PC-9 (cell line): Measurements from ENCODE around the gene TEX29. TPM values are rescaled to one million over a fixed set of nuclear protein-coding genes. Genes with fewer than 3 reads are reported as not detected.

Experiments used
- BruUV-seq: library from RNA; stranded (reverse); fragments of 400-500 nt; replicated peaks from 2 replicates; lab custom pipeline; 2021; lab: Mats Ljungman, UMichigan
- CTCF ChIA-PET: fragments of 300-600 bp; sonication (Branson Sonifier 250); formaldehyde crosslinking; loops from one replicate; lab custom pipeline; 2022; ENCODE audit warnings: antibody characterized with exemption; lab: Charles Lee
- POLR2A ChIA-PET: fragments of 300-600 bp; sonication (Branson Sonifier 250); formaldehyde crosslinking; loops from one replicate; lab custom pipeline; 2022; ENCODE audit warnings: antibody characterized with exemption; ENCODE audit not compliant: unreplicated experiment; lab: Charles Lee
- DNase-seq, 2 experiments: peaks; one replicate each; pipeline versions ENCODE4 v3.0.0 to v3.0.0-alpha.2; 2015 to 2022; ENCODE audit warnings: mixed read lengths in 1 of 2
- H2AFZ ChIP-seq: fragments of 200-600 bp; sonication (generic); 2 replicates; pipeline ENCODE4 v1.8.1; 2017; ENCODE audit warnings: antibody characterized with exemption
- H3F3A ChIP-seq: fragments of 200-600 bp; sonication (generic); 2 replicates; pipeline ENCODE4 v1.8.1; 2017; ENCODE audit warnings: antibody characterized with exemption, mild to moderate bottlenecking, low read depth; ENCODE audit not compliant: insufficient read depth
- H3K27ac ChIP-seq: fragments of 200-600 bp; sonication (generic); 2 replicates; pipeline ENCODE4 v1.6.1; 2016; ENCODE audit warnings: mixed run types
- H3K27me3 ChIP-seq: fragments of 200-600 bp; sonication (generic); 2 replicates; pipeline ENCODE4 v1.6.1; 2016; ENCODE audit warnings: low read depth, mixed run types; ENCODE audit not compliant: insufficient read depth
- H3K36me3 ChIP-seq: fragments of 200-600 bp; sonication (generic); 2 replicates; pipeline ENCODE4 v1.6.1; 2016; ENCODE audit warnings: low read depth, mixed run types
- H3K4me1 ChIP-seq: fragments of 200-600 bp; sonication (generic); replicated peaks from 2 replicates; pipeline ENCODE4 v1.6.1; 2016; ENCODE audit warnings: mixed run types; ENCODE audit not compliant: insufficient read depth
- H3K4me2 ChIP-seq: fragments of 200-600 bp; sonication (generic); 2 replicates; pipeline ENCODE4 v1.6.1; 2017; ENCODE audit warnings: mixed run types
- H3K4me3 ChIP-seq: fragments of 200-600 bp; sonication (generic); 2 replicates; pipeline ENCODE4 v1.6.1; 2016; ENCODE audit warnings: mixed run types
- H3K79me2 ChIP-seq: fragments of 200-600 bp; sonication (generic); 2 replicates; pipeline ENCODE4 v1.6.1; 2017; ENCODE audit warnings: low read depth, mixed run types
- H3K9me2 ChIP-seq: fragments of 200-600 bp; sonication (generic); 2 replicates; pipeline ENCODE4 v1.8.1; 2017; ENCODE audit warnings: mild to moderate bottlenecking; ENCODE audit not compliant: insufficient read depth
- H3K9me3 ChIP-seq: fragments of 200-600 bp; sonication (generic); 2 replicates; pipeline ENCODE4 v1.8.1; 2016; ENCODE audit warnings: low read depth; ENCODE audit not compliant: insufficient read depth
- H4K20me1 ChIP-seq: fragments of 200-600 bp; sonication (generic); 2 replicates; pipeline ENCODE4 v1.8.1; 2017; ENCODE audit not compliant: insufficient read depth
- CTCF ChIP-seq: fragments of 200-600 bp; sonication (generic); conservative IDR thresholded peaks from 2 replicates; pipeline ENCODE4 v1.6.1; 2017; ENCODE audit warnings: mixed run types, antibody characterized with exemption, mild to moderate bottlenecking, moderate library complexity
- EZH2 ChIP-seq: fragments of 200-600 bp; sonication (generic); IDR thresholded peaks from 2 replicates; pipeline ENCODE4 v1.8.0; 2017; ENCODE audit warnings: antibody characterized with exemption, low read depth
- intact Hi-C: fragments of 100-400 bp; cut with micrococcal nuclease; formaldehyde crosslinking; loops from one replicate; pipeline ENCODE4 v1.10.0; 2022; ENCODE audit not compliant: unreplicated experiment
- total RNA-seq: library from RNA; stranded (reverse); gene quantifications from 2 replicates; pipeline ENCODE4 v1.2.3, GENCODE V29; 2021

The TEX29 gene
- total RNA-seq, 1 experiment from 2014 or later, result not detected

GRCh38 chr13:111363591-111363990 is 43.1 kb downstream of the TEX29 start:
- Histone ChIP-seq H3K27ac (no peak overlapping the region), H3K4me3 (no peak overlapping the region), H4K20me1 (peaks cover 7% of the 10 kb centered on the region), H3K27me3 (peaks cover 94% of the 10 kb centered on the region), H3K36me3 (no peaks in the 10 kb centered on the region), H3K79me2 (no peaks in the 10 kb centered on the region), H3K4me2 (no peak overlapping the region), H3K9me2 (no peaks in the 10 kb centered on the region), H3F3A (no peaks in the 10 kb centered on the region), H3K9me3 (no peaks in the 10 kb centered on the region), H3K4me1 (no peaks in the 10 kb centered on the region), H2AFZ (no peak overlapping the region)
- intact Hi-C loops, result no loop called here
- BruUV-seq, result no TSS peak
- no peak for DNase-seq
- CTCF ChIA-PET, result no interaction called here
- POLR2A ChIA-PET, result no interaction called here
- no peak for TF ChIP-seq CTCF
- TF ChIP-seq EZH2, result no peak

GRCh38 chr13:111365149-111366005 is 44.9 kb downstream of the TEX29 start:
- Histone ChIP-seq H3K4me3 (no peak overlapping the region), H3K9me2 (no peaks in the 10 kb centered on the region), H3K27ac (no peak overlapping the region), H3K4me2 (no peak overlapping the region), H2AFZ (no peak overlapping the region), H3K9me3 (no peaks in the 10 kb centered on the region), H4K20me1 (peaks cover 7% of the 10 kb centered on the region), H3K36me3 (no peaks in the 10 kb centered on the region), H3F3A (no peaks in the 10 kb centered on the region), H3K27me3 (peaks cover 97% of the 10 kb centered on the region), H3K4me1 (no peaks in the 10 kb centered on the region), H3K79me2 (no peaks in the 10 kb centered on the region)
- BruUV-seq, result no TSS peak
- intact Hi-C loops, result no loop called here
- POLR2A ChIA-PET, result no interaction called here
- no peak for TF ChIP-seq EZH2
- TF ChIP-seq CTCF, result no peak
- DNase-seq, result no peak
- CTCF ChIA-PET, result no interaction called here

GRCh38 chr13:111367340-111367739 is 46.9 kb downstream of the TEX29 start:
- no peak for TF ChIP-seq EZH2
- no peak for TF ChIP-seq CTCF
- no peaks in the 10 kb centered on the region for H3K9me2 ChIP-seq
- no TSS peak for BruUV-seq
- H3K36me3 ChIP-seq, result no peaks in the 10 kb centered on the region
- H4K20me1 ChIP-seq, result peaks cover 5% of the 10 kb centered on the region
- no peaks in the 10 kb centered on the region for H3K4me1 ChIP-seq
- H3K4me2 ChIP-seq, result no peak overlapping the region
- no peak overlapping the region for H3K4me3 ChIP-seq
- H3K79me2 ChIP-seq, result no peaks in the 10 kb centered on the region
- H3K27ac ChIP-seq, result no peak overlapping the region
- H3K9me3 ChIP-seq, result no peaks in the 10 kb centered on the region
- no peak overlapping the region for H2AFZ ChIP-seq
- H3K27me3 ChIP-seq, result peaks cover 96% of the 10 kb centered on the region
- DNase-seq, result no peak
- ChIA-PET CTCF (no interaction called here), POLR2A (no interaction called here)
- intact Hi-C loops, result no loop called here
- no peaks in the 10 kb centered on the region for H3F3A ChIP-seq
